ENCODE data around the gene DNAAF5.
A peak's percentile ranks its signal among the peaks of the same experiment; 100 is the strongest.

Gene DNAAF5

DNA sequence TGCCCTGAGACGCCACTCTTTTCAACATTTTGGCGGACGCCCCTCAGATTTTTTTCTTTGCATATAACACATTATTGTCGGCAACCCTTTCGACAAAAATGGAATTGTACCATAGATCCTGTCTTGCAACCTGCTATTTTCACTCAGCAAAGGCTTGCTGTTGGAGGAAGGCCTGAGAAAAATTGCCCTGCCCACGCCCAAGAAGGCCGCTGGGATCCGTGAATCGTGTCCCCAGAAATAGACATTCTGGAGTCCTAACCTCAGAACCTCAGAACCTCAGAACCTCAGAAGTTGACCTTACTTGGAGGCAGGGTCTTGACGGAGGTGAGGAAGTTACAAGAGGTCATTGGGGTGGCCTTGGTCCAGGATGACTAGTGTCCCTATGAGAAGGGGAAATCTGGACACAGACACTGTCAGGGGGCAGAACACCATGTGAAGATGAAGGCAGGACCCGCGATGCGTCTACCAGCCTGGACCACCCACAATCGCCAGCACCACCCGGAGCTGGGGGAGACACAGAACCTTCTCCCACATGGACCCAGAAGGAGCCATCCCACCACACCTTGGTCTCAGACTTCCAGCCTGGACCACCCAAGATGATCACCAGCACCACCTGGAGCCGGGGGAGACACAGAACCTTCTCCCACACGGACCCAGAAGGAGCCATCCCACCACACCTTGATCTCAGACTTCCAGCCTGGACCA, 19.1 kb upstream of the DNAAF5 start:
- no peak for DNase-seq

- DNase-seq = no peak
These were observed 16.3 kb upstream of the DNAAF5 start for GRCh38 chr7:710161-710560.

DNA sequence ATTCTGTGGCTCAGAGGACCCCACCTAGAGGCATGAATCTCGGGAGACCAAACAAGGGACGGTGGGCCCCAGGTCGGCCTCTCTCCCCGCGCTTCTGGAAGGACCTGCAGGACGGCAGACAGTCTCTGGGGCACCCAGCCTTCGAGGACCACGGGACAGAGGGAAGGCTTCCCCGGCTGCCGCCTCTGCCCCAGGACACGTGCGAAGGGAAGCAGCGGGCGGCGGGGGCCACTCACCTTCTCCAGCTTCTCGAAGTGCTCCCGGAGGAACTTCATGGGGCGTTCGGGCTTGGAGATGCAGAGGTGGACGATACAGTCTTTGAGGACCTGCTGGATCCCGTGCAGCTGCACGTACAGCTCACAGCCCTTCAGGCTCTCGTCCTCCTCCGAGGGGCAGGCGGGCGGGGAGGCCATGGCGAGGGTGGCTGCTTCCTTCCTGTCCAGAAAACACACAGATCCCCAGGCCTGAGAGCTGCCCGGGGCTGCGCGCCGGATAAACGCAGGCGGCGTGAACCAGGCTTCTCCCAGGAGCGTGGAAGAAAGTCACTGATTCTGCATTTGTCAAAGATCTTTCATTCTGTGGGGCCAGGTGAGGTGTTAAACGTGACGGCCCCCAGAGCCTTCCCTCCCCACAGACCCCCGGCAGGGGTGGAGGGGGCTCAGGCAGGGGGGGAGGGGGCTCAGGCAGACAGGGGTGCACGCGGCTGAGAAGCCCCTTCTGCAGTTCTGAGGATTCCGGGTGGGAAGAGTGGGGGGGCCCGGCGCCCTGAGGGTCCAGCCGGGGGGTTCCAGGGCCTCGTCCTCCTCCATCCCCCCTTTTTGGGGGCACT, 15.2 kb upstream of the DNAAF5 start:
- DNase-seq = no peak

GRCh38 chr7:711922-712380, 14.5 kb upstream of the DNAAF5 start:
- DNase-seq = no peak

DNA sequence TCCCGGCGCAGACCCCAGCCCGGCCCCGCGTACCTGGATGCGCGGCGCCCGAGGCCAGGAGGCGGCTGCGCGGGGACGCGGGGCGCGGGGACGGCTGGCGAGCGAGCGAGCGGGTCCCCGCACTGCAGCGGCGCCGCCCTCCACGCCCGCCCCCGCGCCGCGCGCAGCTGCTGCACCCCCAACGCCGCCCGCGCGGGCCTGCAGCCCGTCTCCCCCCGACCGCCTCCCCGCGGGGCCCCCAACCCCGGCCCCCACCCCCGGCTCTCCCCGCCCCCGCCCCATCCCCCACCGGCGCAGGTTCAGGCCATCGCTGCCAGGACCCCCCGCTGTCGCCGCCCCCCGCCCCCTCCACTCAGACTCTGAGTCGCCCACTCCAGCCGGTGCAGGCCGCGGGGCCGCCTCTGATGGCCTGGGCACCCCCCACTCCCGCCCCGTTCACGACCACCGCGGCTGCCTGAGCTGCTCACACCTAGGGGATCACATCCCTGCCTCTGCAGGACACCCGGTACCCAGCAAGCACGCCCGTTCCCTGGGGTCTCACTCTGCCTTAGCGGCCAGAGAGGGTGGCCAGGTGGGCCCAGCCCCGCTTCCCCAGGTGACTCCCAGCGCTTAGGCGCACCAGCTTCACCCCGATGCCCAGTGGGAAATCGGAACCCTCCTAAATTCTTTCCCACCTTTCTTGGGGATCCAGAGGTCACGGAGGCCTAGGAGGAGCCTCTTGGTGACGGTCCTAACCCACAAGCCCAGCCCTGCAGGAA, 13.9 kb upstream of the DNAAF5 start:
- DNase-seq = no peak

GRCh38 chr7:713139-713457, 13.4 kb upstream of the DNAAF5 start:
- DNase-seq = no peak

- no peak for DNase-seq
These were observed 12.8 kb upstream of the DNAAF5 start for GRCh38 chr7:713488-714230.

DNA sequence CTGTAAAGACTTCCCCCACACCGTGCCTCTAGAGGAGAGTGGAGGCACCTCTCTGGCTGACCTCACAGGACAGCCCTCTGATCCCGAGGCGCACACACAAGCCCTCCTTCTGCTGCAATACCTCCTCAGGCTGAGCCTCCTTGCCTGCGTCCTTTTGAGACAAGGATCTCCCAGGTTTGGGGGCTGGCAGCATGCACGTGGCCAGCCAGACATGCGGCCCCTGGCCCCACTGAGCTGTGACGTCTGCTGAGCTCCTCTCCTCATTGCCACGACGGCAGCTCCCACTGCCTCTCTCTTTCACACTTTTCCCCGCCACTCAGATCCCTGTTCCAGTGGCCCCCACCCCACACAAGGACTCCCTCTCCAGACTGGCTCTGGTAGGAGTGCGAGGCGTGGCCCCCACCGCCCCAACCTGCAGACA, 12.2 kb upstream of the DNAAF5 start:
- no peak for DNase-seq

DNA sequence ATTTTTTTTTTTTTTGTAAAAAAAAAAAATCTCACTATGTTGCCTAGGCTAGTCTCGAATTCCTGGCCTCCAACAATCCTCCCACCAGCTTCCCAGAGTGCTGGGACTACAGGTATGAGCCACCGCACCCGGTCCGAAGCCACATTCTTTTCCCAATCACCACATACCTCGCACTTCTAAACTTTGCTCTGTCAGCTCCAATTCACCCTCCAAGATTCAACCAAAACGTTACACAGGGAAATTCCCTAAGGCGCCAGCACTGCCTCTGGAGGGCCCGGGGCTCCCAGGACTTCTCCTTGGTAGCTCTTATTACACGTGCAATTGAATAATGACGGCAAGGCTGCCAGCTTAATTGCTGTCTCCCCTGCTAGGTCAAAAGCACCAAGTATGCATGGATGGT, 10.3 kb upstream of the DNAAF5 start:
- no peak for DNase-seq

DNA sequence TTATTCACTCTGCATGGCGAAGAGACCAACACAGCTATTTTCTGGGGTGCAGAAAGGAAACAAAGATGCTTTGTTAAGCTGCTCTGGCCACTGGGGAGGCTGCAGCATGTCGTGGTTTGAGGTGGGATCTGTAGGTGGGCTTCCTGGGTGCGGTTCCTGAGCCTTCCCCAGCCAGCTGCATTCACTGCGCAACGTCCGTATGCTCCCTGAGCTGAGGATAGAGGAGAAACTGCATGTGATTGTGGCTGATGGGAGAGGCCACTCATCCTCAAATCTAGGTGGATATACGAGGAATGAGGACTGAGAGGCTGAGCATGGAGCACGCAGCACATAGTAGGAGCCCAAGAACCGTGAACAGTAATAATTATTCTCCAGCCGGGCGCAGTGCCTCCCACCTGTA, 9.9 kb upstream of the DNAAF5 start:
- DNase-seq = no peak

DNA sequence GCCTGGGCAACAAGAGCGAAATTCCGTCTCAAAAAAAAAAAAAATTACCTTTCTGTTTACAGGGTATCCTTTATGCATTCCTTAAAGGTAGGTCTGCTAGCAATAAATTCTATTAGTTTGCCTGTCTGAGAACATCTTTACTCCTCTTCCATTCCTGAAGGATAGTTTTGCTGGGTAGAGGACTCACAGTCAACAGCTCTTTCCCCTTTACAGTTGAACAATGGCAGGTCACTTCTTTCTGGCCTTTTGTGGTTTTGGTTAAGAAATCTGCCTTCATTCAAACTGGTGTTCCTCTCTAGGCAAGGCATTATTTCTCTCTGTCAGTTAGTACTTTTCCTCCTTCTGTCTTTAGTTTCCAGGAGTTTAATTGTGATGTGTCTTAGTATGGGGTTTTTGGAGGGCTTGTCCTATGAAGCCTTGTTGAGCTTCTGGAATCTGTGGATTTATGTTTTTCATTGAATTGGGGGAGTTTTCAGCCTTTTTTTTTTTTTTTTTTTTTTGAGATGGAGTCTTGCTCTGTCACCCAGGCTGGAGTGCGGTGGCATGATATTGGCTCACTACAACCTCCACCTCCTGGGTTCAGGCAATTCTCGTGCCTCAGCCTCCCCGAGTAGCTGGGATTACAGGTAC, 4.8 kb upstream of the DNAAF5 start:
- DNase-seq = no peak

DNA sequence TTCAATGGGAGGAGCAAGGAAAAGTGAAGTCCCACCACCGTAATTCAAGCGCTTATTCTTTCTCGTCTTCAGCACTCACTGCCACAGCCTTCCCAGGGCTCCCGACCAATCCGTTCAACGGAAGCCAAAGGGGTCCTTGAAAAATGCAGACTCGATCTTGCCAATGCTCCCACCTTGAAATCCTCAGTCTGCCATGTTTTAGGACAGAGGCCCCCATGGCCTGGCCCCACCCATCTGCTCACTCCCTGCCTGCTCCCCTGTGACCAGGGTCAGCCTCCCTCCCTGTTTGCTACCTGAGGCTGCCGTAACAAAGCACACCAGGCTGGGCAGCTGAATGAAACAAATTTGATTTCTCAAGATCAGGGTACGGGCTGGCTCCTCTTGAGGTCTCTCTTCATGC, 3.0 kb upstream of the DNAAF5 start:
- DNase-seq = no peak

DNA sequence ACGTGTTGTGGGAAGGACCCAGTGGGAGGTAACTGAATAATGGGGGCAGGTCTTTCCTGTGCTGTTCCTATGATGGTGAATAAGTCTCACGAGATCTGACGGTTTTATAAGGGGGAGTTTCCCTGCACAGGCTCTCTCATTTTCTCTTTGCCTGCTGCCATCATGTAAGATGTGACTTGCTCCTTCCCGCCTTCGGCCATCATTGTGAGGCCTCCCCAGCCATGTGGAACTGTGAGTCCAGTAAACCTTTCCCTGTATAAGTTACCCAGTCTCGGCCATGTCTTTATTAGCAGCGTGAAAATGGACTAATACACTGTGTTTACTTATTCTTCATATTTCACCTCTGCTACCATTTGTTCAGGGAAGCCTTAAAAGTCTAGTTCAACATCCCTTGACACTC, 2.2 kb upstream of the DNAAF5 start:
- DNase-seq = no peak

GRCh38 chr7:725223-726005, 1.1 kb upstream of the DNAAF5 start:
- DNase-seq = no peak

DNA sequence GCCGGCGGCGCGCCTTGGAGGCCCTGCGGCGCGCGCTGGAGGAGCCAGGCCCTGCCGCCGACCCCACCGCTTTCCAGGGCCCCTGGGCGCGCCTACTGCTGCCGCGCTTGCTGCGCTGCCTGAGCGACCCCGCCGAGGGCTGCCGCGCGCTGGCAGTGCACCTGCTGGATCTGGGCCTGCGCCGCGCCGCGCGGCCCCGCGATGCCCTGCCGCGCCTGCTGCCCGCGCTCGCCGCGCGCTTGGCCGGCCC, 280 bp downstream of the DNAAF5 start:
- no peak for DNase-seq

- peak; percentile 42 for DNase-seq
These were observed 756 bp downstream of the DNAAF5 start, which contains the start of gene PRKAR1B for GRCh38 chr7:727104-727805. PRKAR1B (minus strand) TSS chr7:727281; CDS start chr7:711505, 15,776 bp downstream.

- DNase-seq = no peak
These were observed 1.4 kb downstream of the DNAAF5 start for GRCh38 chr7:727806-728460.

DNA sequence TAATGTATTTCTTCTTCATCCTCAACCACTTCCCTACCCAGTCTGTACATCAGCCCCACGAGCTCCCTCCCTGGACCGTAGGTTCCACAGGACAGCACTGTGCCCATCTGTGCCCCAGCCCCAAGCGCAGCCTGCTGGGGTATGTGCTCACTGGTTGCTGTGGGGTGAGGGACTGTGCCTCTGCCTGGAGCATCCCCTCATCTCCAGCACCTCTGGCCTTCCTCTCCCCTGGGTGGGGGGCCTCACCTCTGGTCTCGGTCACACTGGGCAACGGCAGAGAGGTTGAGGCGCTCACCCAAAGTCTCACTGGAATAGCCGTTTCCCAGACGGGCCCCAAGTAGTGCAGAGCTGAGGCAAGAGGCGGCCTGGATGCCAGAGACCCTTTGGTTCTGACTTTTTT, 2.1 kb downstream of the DNAAF5 start:
- DNase-seq = no peak

GRCh38 chr7:729140-730000, 2.9 kb downstream of the DNAAF5 start:
- no peak for DNase-seq

Data from NCI-H2029 (cell line).